HG02840 (cell line): ENCODE data around the gene SNAP47.

Experiments
- ATAC-seq: cut with Tn5 transposase; IDR thresholded peaks from one replicate; pipeline ENCODE4 v1.9.1; 2021; ENCODE audit warnings: mild to moderate bottlenecking, moderate library complexity, moderate number of reproducible peaks; ENCODE audit not compliant: unreplicated experiment, low FRiP score

The SNAP47 gene

GRCh38 chr1:227766653-227767277 is 31.5 kb downstream of the SNAP47 start:
- ATAC-seq: no peak

- ATAC-seq: no peak
Observed at GRCh38 chr1:227767401-227768124, 32.3 kb downstream of the SNAP47 start.

- ATAC-seq: no peak
Observed at GRCh38 chr1:227768125-227768439, 32.8 kb downstream of the SNAP47 start.

GRCh38 chr1:227768640-227769039 is 33.4 kb downstream of the SNAP47 start:
- no peak for ATAC-seq

- no peak for ATAC-seq
Observed at GRCh38 chr1:227769047-227769935, 34.1 kb downstream of the SNAP47 start.

- no peak for ATAC-seq
Observed at GRCh38 chr1:227769936-227770494, 34.8 kb downstream of the SNAP47 start.

- ATAC-seq: no peak
Observed at GRCh38 chr1:227770812-227771211, 35.6 kb downstream of the SNAP47 start.

- ATAC-seq: no peak
Observed at GRCh38 chr1:227771326-227771725, 36.1 kb downstream of the SNAP47 start.

GRCh38 chr1:227771771-227772170 is 36.5 kb downstream of the SNAP47 start:
- ATAC-seq: no peak

GRCh38 chr1:227773558-227773957 is 38.3 kb downstream of the SNAP47 start:
- no peak for ATAC-seq

- no peak for ATAC-seq
Observed at GRCh38 chr1:227774051-227774731, 39.0 kb downstream of the SNAP47 start.

- ATAC-seq: no peak
Observed at GRCh38 chr1:227774821-227775661, 39.8 kb downstream of the SNAP47 start.

GRCh38 chr1:227775841-227776240 is 40.6 kb downstream of the SNAP47 start:
- no peak for ATAC-seq

- ATAC-seq: no peak
Observed at GRCh38 chr1:227776331-227776771, 41.1 kb downstream of the SNAP47 start.

- no peak for ATAC-seq
Observed at GRCh38 chr1:227777156-227777555, 41.9 kb downstream of the SNAP47 start.

GRCh38 chr1:227777646-227778045 is 42.4 kb downstream of the SNAP47 start:
- no peak for ATAC-seq

- no peak for ATAC-seq
Observed at GRCh38 chr1:227778401-227778947, 43.2 kb downstream of the SNAP47 start.

GRCh38 chr1:227779021-227779441 is 43.8 kb downstream of the SNAP47 start:
- ATAC-seq: no peak

GRCh38 chr1:227779685-227780084 is 44.5 kb downstream of the SNAP47 start:
- no peak for ATAC-seq
